Thyroid gland (tissue), 4 donors: ENCODE data around the gene STOM. TPM values are rescaled to one million over a fixed set of nuclear protein-coding genes. Genes with fewer than 3 reads are reported as not detected.

Source experiments
- DNase-seq, 2 donors: peaks; one replicate each; pipeline ENCODE4 v3.0.0-alpha.2; 2019
- H3K27ac ChIP-seq, 3 donors: fragments of 200-600 bp; sonication (generic); 1 replicate in 2 of 3; 2 replicates in 1 of 3; pipeline ENCODE4 v1.5.1; 2016 to 2019; ENCODE audit warnings: mild to moderate bottlenecking in 1 of 3, moderate library complexity in 1 of 3
- H3K27me3 ChIP-seq: fragments of 200-600 bp; sonication (generic); one replicate; pipeline ENCODE4 v1.5.1; 2019
- H3K36me3 ChIP-seq, 2 donors: fragments of 200-600 bp; sonication (generic); one replicate each; pipeline ENCODE4 v1.5.1; 2016 to 2019
- H3K4me1 ChIP-seq, 2 donors: fragments of 200-600 bp; sonication (generic); one replicate each; pipeline ENCODE4 v1.5.1; 2017 to 2019
- H3K4me3 ChIP-seq, 3 donors: fragments of 200-600 bp; sonication (generic); replicated peaks in 1 of 3; 1 replicate in 2 of 3; 2 replicates in 1 of 3; pipeline ENCODE4 v1.5.1; 2016; ENCODE audit warnings: mild to moderate bottlenecking in 1 of 3
- H3K9me3 ChIP-seq: fragments of 200-600 bp; sonication (generic); one replicate; pipeline ENCODE4 v1.5.1; 2017
- POLR2A ChIP-seq, 2 donors: fragments of 450-650 bp; IDR thresholded peaks; one replicate each; pipeline ENCODE4 v1.6.1; 2017; ENCODE audit warnings: antibody characterized with exemption in 2 of 2, mild to moderate bottlenecking in 2 of 2, moderate library complexity in 1 of 2
- WGBS, 2 donors: methylation state at CpG; one replicate each; pipeline ENCODE4 v1.1.5; 2017; 5-methylcytosine and 5-hydroxymethylcytosine counted together
- intact Hi-C: fragments of 100-400 bp; cut with DNase I; formaldehyde crosslinking; loops from one replicate; pipeline ENCODE4 v1.15.1; 2023
- total RNA-seq, 4 donors: library from RNA; depleted of rRNA; stranded (reverse); fragments of >200 nt; gene quantifications; one replicate each; pipeline ENCODE4 v1.2.3, GENCODE V29; 2016
- TF ChIP-seq, protein P1 (sequence below), 6 experiments: fragments of 200-600 bp in 3 of 6; fragments of 450-650 bp in 3 of 6; sonication (generic) in 3 of 6; IDR thresholded peaks; one replicate each; pipeline ENCODE4 v1.5.1; 2016 to 2019; ENCODE audit warnings: antibody characterized with exemption in 6 of 6, mild to moderate bottlenecking in 2 of 6, inconsistent platforms in 1 of 6, moderate library complexity in 1 of 6

STOM gene
- total RNA-seq, 4 donors from 2014 or later, result 104 to 275 (median 142) TPM

DNA sequence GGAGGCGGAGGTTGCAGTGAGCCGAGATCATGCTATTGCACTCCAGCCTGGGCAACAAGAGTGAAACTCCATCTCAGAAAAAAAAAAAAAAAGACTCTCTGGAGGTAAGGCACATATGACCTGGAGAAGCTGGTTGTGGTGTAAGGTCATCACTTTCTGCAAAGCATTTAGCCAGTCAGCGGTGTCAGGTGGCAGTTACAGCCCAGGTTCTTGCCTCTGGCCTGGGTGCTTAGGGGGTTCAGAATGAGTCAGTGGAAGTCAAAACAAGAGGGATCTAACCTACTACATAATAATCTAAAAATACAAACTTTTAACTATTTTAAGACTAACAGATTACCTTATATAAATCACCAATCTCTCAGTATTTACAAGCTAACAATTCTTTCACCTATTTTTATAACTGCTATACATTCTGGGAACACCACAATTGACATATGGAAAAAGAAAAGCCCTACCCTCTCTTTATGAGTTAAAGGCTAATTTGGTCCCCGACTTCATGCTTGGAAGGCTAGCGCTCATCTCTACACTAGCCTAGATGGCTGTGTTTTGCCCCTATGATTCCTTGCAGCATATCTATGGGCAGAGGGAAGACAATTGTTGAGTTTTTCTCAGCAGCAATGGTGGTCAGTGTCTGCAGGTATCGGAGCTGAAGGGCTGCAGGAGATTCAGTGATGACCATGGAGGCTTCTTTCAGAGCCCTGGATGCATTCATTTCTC lies 29.2 kb downstream of the STOM start:
- Histone ChIP-seq H3K4me1 (no peaks in the 10 kb centered on the region), H3K27ac (peak overlapping the region in 1 of 3 donors; percentile 8)

DNA sequence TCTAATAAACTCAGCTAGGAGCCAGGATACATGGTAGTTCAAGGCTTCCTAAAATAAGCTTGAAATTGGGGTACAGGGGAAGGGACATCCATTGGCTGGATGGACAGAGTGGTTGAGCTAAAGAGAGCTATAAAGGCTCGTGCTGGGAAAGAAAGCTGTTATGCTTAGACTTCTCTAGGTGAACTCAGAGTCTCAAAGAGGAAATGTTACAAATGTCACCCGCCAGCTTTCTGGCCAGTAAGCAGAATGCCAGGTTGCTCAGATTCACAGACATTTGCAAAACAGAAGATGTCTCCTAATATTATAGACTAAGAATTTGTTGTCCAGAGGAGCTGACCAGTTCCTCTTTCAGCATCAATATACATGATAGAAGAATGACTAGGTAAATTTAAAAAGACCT lies 30.6 kb downstream of the STOM start:
- WGBS, 2 donors, result 80 to 83% methylated on average over 2 of the region's 2 CpGs
- intact Hi-C loops, result no loop called here

More for the DNA sequence above, 29.2 kb downstream of the STOM start:
- intact Hi-C loops, result no loop called here
- H3K36me3 ChIP-seq, result peaks cover 3 to 17% of the 10 kb centered on the region in 2 donors
- TF ChIP-seq POLR2A (IDR thresholded peaks at IDR 0.05), result no peak
- TF ChIP-seq, protein P1, sequence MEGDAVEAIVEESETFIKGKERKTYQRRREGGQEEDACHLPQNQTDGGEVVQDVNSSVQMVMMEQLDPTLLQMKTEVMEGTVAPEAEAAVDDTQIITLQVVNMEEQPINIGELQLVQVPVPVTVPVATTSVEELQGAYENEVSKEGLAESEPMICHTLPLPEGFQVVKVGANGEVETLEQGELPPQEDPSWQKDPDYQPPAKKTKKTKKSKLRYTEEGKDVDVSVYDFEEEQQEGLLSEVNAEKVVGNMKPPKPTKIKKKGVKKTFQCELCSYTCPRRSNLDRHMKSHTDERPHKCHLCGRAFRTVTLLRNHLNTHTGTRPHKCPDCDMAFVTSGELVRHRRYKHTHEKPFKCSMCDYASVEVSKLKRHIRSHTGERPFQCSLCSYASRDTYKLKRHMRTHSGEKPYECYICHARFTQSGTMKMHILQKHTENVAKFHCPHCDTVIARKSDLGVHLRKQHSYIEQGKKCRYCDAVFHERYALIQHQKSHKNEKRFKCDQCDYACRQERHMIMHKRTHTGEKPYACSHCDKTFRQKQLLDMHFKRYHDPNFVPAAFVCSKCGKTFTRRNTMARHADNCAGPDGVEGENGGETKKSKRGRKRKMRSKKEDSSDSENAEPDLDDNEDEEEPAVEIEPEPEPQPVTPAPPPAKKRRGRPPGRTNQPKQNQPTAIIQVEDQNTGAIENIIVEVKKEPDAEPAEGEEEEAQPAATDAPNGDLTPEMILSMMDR (IDR thresholded peaks at IDR 0.05), result no peak
- WGBS, 2 donors, result 95 to 97% methylated on average over 6 of the region's 6 CpGs
- no peak overlapping the region for H3K4me3 ChIP-seq
- DNase-seq, result no peak
- H3K27me3 ChIP-seq, result no peaks in the 10 kb centered on the region
- H3K9me3 ChIP-seq, result no peaks in the 10 kb centered on the region

DNA sequence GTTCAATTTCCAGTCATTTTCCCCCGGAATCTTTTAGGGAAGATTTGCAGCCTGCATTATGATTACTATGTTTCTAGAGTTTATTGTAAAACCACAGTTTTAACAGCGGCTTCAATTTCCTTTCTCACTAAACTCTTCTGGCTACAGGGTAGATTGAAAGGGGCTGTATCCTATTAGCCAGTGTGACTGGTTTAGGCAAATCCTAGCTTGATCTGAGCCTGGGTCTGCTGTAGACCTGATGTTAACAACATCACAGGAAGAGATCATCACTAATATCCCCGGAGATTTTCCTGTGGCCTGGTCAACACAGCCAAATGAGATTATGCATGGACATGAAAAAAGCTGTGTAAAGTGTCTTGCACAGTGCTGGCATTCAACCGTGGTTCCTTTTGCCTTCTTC lies 33.4 kb downstream of the STOM start:
- peaks cover 11 to 15% of the 10 kb centered on the region in 2 donors for H3K36me3 ChIP-seq
- no peak overlapping the region for H3K27ac ChIP-seq
- TF ChIP-seq, protein P1 (IDR thresholded peaks at IDR 0.05), result no peak
- no peak for TF ChIP-seq POLR2A (IDR thresholded peaks at IDR 0.05)
- H3K27me3 ChIP-seq, result no peaks in the 10 kb centered on the region
- intact Hi-C loops, result no loop called here
- H3K4me3 ChIP-seq, result no peak overlapping the region
- no peaks in the 10 kb centered on the region for H3K4me1 ChIP-seq
- H3K9me3 ChIP-seq, result no peaks in the 10 kb centered on the region
- DNase-seq, result no peak
- 83 to 90% methylated on average over 4 of the region's 4 CpGs for WGBS, 2 donors

More for the DNA sequence above, 30.6 kb downstream of the STOM start:
- peaks cover 3 to 11% of the 10 kb centered on the region in 2 donors for H3K36me3 ChIP-seq
- H3K27me3 ChIP-seq, result no peaks in the 10 kb centered on the region
- TF ChIP-seq, protein P1 (IDR thresholded peaks at IDR 0.05), result no peak
- TF ChIP-seq POLR2A (IDR thresholded peaks at IDR 0.05), result no peak
- H3K4me3 ChIP-seq, result no peak overlapping the region
- no peak overlapping the region for H3K27ac ChIP-seq
- no peak for DNase-seq
- no peaks in the 10 kb centered on the region for H3K4me1 ChIP-seq
- H3K9me3 ChIP-seq, result no peaks in the 10 kb centered on the region

DNA sequence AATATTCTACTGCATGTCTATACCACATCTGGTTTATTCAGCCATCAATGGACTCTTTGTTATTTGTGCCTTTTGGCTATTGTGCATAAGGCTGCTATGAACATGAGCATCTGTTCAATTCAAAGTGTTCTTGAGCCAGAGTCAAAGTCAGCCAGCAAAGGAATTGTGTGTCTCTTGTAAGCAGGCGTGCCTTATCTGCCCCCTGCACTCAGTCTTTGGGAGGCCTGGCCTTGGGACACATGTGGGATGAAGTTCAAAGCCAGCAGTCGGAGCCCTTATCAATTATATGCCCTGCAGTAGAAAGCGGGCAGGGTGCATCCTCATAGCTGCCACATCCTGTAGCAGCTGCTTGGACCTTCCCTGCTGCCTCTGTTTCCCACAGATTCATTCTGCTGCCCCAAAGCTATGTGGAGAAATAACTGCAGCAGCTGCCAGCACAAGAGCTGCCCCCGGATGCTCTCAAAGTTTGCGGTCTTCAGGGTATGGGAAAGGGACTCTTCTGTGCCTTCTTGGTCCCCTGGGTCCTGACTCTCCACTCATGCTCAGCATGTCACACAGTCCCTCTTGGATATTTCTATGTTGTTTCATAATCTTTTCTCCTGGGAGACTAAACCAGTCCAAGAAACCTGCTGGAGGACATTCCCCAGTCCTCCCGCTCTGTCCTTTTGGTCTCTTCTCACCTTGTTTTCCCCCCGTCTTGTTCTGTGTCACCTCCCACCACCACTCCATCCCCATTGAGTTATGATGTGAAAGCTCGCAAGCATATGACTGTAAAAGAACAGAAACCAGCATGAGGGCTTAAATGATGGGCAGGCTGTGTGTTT lies 35.9 kb downstream of the STOM start:
- Histone ChIP-seq H3K27ac (peak overlapping the region in 2 of 3 donors; percentile 39 to 51), H3K4me1 (no peaks in the 10 kb centered on the region), H3K36me3 (peaks cover 32 to 37% of the 10 kb centered on the region in 2 donors), H3K9me3 (no peaks in the 10 kb centered on the region), H3K27me3 (no peaks in the 10 kb centered on the region), H3K4me3 (no peak overlapping the region)
- intact Hi-C loops, result no loop called here
- 80 to 85% methylated on average over 8 of the region's 8 CpGs for WGBS, 2 donors
- no peak for DNase-seq
- no peak for TF ChIP-seq POLR2A (IDR thresholded peaks at IDR 0.05)
- TF ChIP-seq, protein P1 (IDR thresholded peaks at IDR 0.05), result no peak
